Measurements from ENCODE around the gene FAM229B.

GRCh38 chr6:112041535-112041934, 45.9 kb upstream of the FAM229B start:
- TF ChIP-seq CTCF (IDR thresholded peaks at IDR 0.05) = no peak
- TF ChIP-seq EZH2 (IDR thresholded peaks at IDR 0.05) = no peak
- no peak for TF ChIP-seq EZH2phosphoT487 (IDR thresholded peaks at IDR 0.05)

All from neural progenitor cell (in vitro differentiated cells).